ENCODE measurements around the gene LAG3. TPM values are rescaled to one million over a fixed set of nuclear protein-coding genes. Genes with fewer than 3 reads are reported as not detected.
A peak's percentile ranks its signal among the peaks of the same experiment; 100 is the strongest.

LAG3 gene
- polyA plus RNA-seq, 1 donor (not counting 4 experiments of a cell fraction or from before 2014, with no cell fraction given), result 0.09 TPM

DNA sequence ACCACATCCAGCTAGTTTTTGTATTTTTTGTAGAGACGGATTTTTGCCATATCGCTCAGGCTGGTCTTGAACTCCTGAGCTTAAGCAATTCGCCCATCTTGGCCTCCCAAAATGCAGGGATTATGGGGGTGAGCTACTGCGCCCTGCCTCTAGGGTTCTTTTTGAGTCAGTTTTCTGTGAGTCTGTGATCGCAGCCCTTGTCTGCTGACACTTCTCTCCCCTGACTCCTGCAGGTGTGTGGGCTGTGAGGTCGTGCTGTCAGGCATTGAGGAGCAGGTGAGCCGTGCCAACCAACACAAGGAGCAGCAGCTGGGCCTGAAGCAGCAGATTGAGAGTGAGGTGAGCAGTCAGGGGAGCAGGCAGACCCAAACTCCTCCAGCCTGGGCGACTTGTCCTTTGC, 42.2 kb upstream of the LAG3 start:
- Histone ChIP-seq H3K9me1 (ENCODE audit: control insufficient read depth, extremely low read depth, insufficient read depth, low read length) (no peaks in the 10 kb centered on the region), H3K27ac (ENCODE audit: control insufficient read depth, insufficient read depth, low read length) (no peak overlapping the region), H4K20me1 (ENCODE audit: control insufficient read depth, extremely low read depth, insufficient read depth, low read length) (no peaks in the 10 kb centered on the region), H3K4me3 (ENCODE audit: control insufficient read depth in 2 of 3, extremely low read depth in 1 of 3, insufficient read depth in 2 of 3, low read depth in 1 of 3, low read length in 3 of 3) (no peak overlapping the region), H3K79me2 (ENCODE audit: control insufficient read depth, insufficient read depth, low read length) (no peaks in the 10 kb centered on the region), H2AFZ (ENCODE audit: control insufficient read depth, low read length) (no peak overlapping the region), H3K4me2 (ENCODE audit: control insufficient read depth, extremely low read depth, insufficient read depth, low read depth, low read length) (no peak overlapping the region), H3K9me3 (ENCODE audit: control insufficient read depth, low read depth, low read length) (no peaks in the 10 kb centered on the region), H3K27me3 (ENCODE audit: control insufficient read depth, extremely low read depth, insufficient read depth, low read length) (no peaks in the 10 kb centered on the region), H3K36me3 (ENCODE audit: control insufficient read depth in 2 of 2, extremely low read depth in 1 of 2, insufficient read depth in 2 of 2, low read length in 2 of 2) (peaks cover 21 to 40% of the 10 kb centered on the region in 2 experiments), H3K4me1 (ENCODE audit: control insufficient read depth, extremely low read depth, insufficient read depth, low read length) (no peaks in the 10 kb centered on the region), H3K9ac (ENCODE audit: control insufficient read depth, extremely low read depth, insufficient read depth, low read length) (no peak overlapping the region)
- no peak for DNase-seq (ENCODE audit: low read depth, low spot score)
- dilution Hi-C loops (cut with MboI; ENCODE audit: extremely low pct_ligation_motif_present, low sequenced_read_pairs), result no loop called here
- no peak for FAIRE-seq
- TF ChIP-seq, protein P1, sequence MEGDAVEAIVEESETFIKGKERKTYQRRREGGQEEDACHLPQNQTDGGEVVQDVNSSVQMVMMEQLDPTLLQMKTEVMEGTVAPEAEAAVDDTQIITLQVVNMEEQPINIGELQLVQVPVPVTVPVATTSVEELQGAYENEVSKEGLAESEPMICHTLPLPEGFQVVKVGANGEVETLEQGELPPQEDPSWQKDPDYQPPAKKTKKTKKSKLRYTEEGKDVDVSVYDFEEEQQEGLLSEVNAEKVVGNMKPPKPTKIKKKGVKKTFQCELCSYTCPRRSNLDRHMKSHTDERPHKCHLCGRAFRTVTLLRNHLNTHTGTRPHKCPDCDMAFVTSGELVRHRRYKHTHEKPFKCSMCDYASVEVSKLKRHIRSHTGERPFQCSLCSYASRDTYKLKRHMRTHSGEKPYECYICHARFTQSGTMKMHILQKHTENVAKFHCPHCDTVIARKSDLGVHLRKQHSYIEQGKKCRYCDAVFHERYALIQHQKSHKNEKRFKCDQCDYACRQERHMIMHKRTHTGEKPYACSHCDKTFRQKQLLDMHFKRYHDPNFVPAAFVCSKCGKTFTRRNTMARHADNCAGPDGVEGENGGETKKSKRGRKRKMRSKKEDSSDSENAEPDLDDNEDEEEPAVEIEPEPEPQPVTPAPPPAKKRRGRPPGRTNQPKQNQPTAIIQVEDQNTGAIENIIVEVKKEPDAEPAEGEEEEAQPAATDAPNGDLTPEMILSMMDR (optimal IDR thresholded peaks at IDR 0.05 in 1 of 3, IDR thresholded peaks at IDR 0.05 in 1 of 3, conservative IDR thresholded peaks at IDR 0.05 in 1 of 3; ENCODE audit: extremely low read depth in 1 of 3, insufficient read depth in 2 of 3, low read length in 3 of 3), result no peak
- TF ChIP-seq EZH2 (IDR thresholded peaks at IDR 0.05; ENCODE audit: low read length), result no peak

DNA sequence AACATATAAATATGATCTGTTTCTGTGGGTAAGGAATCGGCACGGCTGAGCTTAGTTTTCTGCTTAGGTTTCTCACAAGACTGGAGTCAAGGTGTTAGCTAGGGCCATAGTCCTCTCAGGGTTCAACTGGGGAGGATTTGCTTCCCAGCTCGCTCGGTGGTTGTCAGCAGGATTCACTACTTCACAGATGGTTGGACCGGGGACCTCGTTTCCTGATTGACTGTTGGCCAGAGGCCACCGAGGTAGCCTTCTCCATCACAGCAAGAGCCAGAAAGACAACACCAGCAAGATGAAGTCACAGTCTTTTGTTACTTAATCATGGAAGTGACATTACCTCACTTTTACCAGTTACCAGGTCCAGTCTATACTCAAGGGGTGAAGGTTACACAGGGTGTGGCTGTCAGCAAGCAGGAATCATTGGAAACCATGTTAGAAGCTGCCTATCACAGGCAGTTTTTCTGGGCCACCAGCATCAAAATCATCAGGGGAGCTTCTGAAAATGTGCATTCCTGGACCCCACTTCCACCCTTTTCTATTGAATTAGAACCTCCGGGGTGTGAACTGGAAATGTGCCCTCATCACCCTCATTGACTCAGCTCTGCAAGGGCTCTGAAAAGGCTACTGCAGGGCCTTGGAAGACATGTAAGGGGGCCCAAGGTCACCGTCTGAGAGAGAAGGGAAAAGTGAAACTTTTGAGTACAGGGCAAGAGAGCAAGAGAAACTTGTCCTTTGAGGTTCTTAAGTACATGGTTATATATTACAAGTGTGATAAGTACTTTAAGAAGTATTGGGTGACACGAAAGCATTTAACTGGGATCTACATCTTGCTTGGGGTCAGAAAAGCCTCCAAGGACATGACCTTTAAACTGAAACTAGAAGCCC, 37.6 kb upstream of the LAG3 start:
- H3K4me1 ChIP-seq (ENCODE audit: control insufficient read depth, extremely low read depth, insufficient read depth, low read length), result peaks cover 9% of the 10 kb centered on the region
- dilution Hi-C loops (cut with MboI; ENCODE audit: extremely low pct_ligation_motif_present, low sequenced_read_pairs), result no loop called here

More for the DNA sequence above, 37.6 kb upstream of the LAG3 start:
- H3K9ac ChIP-seq (ENCODE audit: control insufficient read depth, extremely low read depth, insufficient read depth, low read length), result no peak overlapping the region
- H3K27me3 ChIP-seq (ENCODE audit: control insufficient read depth, extremely low read depth, insufficient read depth, low read length), result no peaks in the 10 kb centered on the region
- H4K20me1 ChIP-seq (ENCODE audit: control insufficient read depth, extremely low read depth, insufficient read depth, low read length), result no peaks in the 10 kb centered on the region
- H3K4me2 ChIP-seq (ENCODE audit: control insufficient read depth, extremely low read depth, insufficient read depth, low read depth, low read length), result no peak overlapping the region
- DNase-seq (ENCODE audit: low read depth, low spot score), result no peak
- peak; percentile 17 for FAIRE-seq
- no peak for TF ChIP-seq EZH2 (IDR thresholded peaks at IDR 0.05; ENCODE audit: low read length)
- TF ChIP-seq, protein P1 (optimal IDR thresholded peaks at IDR 0.05 in 1 of 3, IDR thresholded peaks at IDR 0.05 in 1 of 3, conservative IDR thresholded peaks at IDR 0.05 in 1 of 3; ENCODE audit: extremely low read depth in 1 of 3, insufficient read depth in 2 of 3, low read length in 3 of 3), result no peak
- no peak overlapping the region for H2AFZ ChIP-seq (ENCODE audit: control insufficient read depth, low read length)
- no peak overlapping the region for H3K27ac ChIP-seq (ENCODE audit: control insufficient read depth, insufficient read depth, low read length)
- H3K9me1 ChIP-seq (ENCODE audit: control insufficient read depth, extremely low read depth, insufficient read depth, low read length), result no peaks in the 10 kb centered on the region
- H3K36me3 ChIP-seq (ENCODE audit: control insufficient read depth in 2 of 2, extremely low read depth in 1 of 2, insufficient read depth in 2 of 2, low read length in 2 of 2), result peaks cover 8 to 23% of the 10 kb centered on the region in 2 experiments
- no peak overlapping the region for H3K4me3 ChIP-seq (ENCODE audit: control insufficient read depth in 2 of 3, extremely low read depth in 1 of 3, insufficient read depth in 2 of 3, low read depth in 1 of 3, low read length in 3 of 3)
- H3K79me2 ChIP-seq (ENCODE audit: control insufficient read depth, insufficient read depth, low read length), result no peaks in the 10 kb centered on the region
- no peaks in the 10 kb centered on the region for H3K9me3 ChIP-seq (ENCODE audit: control insufficient read depth, low read depth, low read length)
